ENCODE data around the gene PEPD.
"Not testable (repeated sequence)": the region's sequence is repeated elsewhere in the genome, so short reads cannot be mapped to it uniquely, and the experiment has no call there.

Gene PEPD

DNA sequence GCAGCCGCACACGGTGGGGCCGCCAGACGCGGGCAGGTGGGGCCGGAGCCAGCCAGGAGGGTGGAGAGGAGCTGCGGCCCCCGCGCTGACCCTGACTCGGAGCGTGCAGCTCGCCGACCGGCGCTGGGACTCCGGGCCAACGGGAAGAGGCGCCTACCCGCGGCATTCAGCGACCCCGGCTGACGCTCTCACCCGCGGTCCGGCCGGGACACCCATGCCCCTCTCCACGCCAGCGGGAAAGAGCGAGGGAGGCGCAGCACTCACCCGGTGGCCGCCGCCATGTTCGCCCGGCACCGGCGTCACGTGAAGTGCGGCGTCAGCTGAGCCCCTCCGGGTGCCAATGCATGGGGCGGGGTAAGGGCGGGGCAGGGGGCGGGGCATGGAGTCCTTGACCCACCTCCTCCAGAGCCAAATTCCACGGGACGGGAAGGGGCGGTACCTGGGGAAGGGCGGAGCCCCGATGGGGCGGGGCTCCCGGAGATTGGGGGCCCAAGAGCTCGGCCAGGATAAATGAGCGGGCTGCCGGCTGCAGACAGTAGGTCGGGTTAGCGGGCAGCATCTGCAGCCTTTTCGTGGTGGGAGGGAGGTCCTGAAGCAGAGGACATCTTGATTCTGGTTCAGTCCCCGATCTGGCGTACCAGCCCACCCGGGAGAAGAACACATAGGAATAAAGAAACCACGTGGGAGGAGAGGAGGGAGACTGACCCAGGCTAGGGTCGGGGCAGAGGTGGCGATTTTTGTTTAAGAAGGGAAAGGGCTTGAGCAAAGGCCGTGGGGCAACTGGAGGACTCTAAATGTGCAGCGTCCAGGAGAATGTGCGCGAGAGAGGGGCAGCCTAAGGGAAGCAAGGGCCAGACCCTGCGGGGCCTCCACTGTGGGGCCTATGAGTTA is at the start of gene PEPD:
Gene PEPD, minus strand, starts transcription at position 312 of the 891 bp plus-strand sequence. Its CDS starts 31 bp downstream, at position 281.
- Histone ChIP-seq H3K27ac (peak within 1 kb of the TSS; percentile 62 to 77), H3K9me3 (no peaks in the 10 kb centered on the region), H3K4me3 (peak within 1 kb of the TSS; percentile 74 to 97), H3K4me1 (peaks cover 0 to 19% (median 15%) of the 10 kb centered on the region in 4 donors), H3K36me3 (peaks cover 0 to 6% (median 0%) of the 10 kb centered on the region in 3 donors), H3K27me3 (peaks cover 0 to 9% of the 10 kb centered on the region in 2 donors)
- intact Hi-C loops (cut with DNase I; ENCODE audit: low total_unique reads) = no loop called here
- TF ChIP-seq, protein P1, sequence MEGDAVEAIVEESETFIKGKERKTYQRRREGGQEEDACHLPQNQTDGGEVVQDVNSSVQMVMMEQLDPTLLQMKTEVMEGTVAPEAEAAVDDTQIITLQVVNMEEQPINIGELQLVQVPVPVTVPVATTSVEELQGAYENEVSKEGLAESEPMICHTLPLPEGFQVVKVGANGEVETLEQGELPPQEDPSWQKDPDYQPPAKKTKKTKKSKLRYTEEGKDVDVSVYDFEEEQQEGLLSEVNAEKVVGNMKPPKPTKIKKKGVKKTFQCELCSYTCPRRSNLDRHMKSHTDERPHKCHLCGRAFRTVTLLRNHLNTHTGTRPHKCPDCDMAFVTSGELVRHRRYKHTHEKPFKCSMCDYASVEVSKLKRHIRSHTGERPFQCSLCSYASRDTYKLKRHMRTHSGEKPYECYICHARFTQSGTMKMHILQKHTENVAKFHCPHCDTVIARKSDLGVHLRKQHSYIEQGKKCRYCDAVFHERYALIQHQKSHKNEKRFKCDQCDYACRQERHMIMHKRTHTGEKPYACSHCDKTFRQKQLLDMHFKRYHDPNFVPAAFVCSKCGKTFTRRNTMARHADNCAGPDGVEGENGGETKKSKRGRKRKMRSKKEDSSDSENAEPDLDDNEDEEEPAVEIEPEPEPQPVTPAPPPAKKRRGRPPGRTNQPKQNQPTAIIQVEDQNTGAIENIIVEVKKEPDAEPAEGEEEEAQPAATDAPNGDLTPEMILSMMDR (IDR thresholded peaks at IDR 0.05) = peak in 1 of 2 experiments; percentile 17
- peak; percentile 86 to 95 for DNase-seq

DNA sequence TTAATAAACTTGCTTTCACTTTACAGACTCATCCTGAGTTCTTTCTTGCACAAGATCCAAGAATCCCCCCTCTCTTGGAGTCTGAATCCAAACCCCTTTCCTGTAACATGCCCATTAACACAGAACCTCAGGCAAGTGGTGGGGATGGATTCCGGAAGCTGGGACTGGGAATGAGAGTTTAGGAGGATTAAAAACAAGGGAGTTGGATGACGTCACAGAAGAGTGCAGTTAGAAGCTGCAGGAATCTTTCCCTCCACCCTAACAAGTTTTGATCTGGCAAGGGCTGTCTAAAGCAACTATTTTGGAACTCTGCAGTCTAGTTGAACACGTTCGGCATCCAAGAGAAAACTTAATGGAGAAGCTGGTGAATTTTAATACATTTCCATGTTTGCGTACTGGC is 48.2 kb upstream of the PEPD start:
- no peaks in the 10 kb centered on the region for H3K4me1 ChIP-seq
- DNase-seq = no peak
- H3K27ac ChIP-seq = no peak overlapping the region
- H3K27me3 ChIP-seq = peaks cover 0 to 5% of the 10 kb centered on the region in 2 donors
- intact Hi-C loops (cut with DNase I; ENCODE audit: low total_unique reads) = no loop called here
- H3K4me3 ChIP-seq = no peak overlapping the region
- TF ChIP-seq, protein P1 (IDR thresholded peaks at IDR 0.05) = no peak
- peaks cover 0 to 10% (median 3%) of the 10 kb centered on the region in 3 donors for H3K9me3 ChIP-seq
- H3K36me3 ChIP-seq = no peaks in the 10 kb centered on the region

DNA sequence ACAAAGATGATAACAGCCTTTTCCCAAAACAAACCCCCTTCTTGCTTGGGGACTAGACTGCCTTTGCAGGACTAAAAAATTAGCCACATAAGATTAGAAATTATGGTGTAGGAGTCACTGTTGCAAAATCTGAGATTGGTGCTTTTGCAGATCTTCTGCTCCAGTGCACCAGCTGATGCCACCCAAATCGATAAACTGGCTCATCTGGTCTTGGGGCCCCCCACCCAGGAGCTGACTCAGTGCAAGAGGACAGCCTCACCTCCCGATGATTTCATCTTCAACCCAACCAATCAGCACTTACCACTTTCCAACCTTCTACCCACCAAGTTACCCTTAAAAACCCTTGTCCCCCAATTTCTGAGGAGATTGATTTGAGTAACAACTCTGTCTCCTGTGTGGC is 47.1 kb upstream of the PEPD start:
- Histone ChIP-seq H3K4me3 (no peak overlapping the region), H3K4me1 (no peaks in the 10 kb centered on the region), H3K36me3 (no peaks in the 10 kb centered on the region), H3K27me3 (peaks cover 0 to 9% of the 10 kb centered on the region in 2 donors), H3K27ac (no peak overlapping the region), H3K9me3 (peaks cover 0 to 2% (median 0%) of the 10 kb centered on the region in 3 donors)
- intact Hi-C loops (cut with DNase I; ENCODE audit: low total_unique reads) = no loop called here
- DNase-seq = no peak
- TF ChIP-seq, protein P1 (IDR thresholded peaks at IDR 0.05) = no peak

DNA sequence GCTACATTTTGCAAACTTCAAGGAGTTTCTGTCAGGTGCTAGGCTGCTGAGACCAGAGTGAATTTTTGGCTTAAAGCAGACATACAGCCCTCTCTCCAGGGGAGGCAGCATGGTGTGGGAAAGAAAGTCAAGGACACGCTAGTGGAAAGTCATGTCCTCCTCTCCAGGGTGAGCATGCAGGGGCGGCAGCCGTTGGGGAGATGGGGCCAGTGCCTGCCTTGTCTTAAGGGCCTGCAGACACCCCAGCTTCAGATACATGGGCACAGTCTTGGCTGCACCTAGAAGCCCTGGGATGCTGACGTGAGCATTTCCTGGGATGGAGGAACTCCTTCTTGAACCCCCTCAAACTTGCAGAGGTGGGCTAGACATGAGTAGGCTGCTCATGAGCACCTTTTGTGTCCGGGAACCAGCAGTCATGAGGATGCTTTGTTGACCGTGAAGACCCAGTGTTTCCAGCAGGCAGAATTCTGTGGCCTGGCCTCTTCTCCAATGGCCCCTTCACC is 43.3 kb upstream of the PEPD start:
- no peaks in the 10 kb centered on the region for H3K36me3 ChIP-seq
- H3K4me3 ChIP-seq = no peak overlapping the region
- intact Hi-C loops (cut with DNase I; ENCODE audit: low total_unique reads) = no loop called here
- no peaks in the 10 kb centered on the region for H3K9me3 ChIP-seq
- no peaks in the 10 kb centered on the region for H3K4me1 ChIP-seq
- peaks cover 0 to 20% of the 10 kb centered on the region in 2 donors for H3K27me3 ChIP-seq
- H3K27ac ChIP-seq = no peak overlapping the region
- TF ChIP-seq, protein P1 (IDR thresholded peaks at IDR 0.05) = no peak
- no peak for DNase-seq

DNA sequence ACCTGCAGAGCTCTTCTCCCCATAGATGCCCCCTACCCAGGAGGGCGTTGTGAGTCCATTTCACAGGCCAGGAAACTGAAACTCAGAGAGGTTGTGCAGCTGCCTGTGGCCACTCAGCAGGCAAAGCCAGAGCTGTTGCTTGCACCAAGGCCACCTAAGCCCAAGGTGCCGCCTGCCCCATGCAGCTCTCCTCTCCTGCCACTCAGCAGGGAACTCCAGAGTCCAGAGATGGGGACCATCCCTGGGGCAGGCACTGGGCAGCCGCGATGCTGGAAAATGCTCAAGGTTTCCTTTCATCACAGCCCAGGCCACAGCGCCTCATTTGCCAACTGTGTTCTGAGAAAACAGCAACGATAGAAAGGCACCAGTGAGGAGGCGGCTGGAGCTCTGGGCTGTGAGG is 41.0 kb upstream of the PEPD start:
- Histone ChIP-seq H3K36me3 (no peaks in the 10 kb centered on the region), H3K27me3 (peaks cover 0 to 23% of the 10 kb centered on the region in 2 donors), H3K4me1 (no peaks in the 10 kb centered on the region), H3K4me3 (no peak overlapping the region), H3K27ac (no peak overlapping the region), H3K9me3 (no peaks in the 10 kb centered on the region)
- TF ChIP-seq, protein P1 (IDR thresholded peaks at IDR 0.05) = no peak
- DNase-seq = peak in 1 of 2 donors; percentile 43
- intact Hi-C loops (cut with DNase I; ENCODE audit: low total_unique reads) = no loop called here

DNA sequence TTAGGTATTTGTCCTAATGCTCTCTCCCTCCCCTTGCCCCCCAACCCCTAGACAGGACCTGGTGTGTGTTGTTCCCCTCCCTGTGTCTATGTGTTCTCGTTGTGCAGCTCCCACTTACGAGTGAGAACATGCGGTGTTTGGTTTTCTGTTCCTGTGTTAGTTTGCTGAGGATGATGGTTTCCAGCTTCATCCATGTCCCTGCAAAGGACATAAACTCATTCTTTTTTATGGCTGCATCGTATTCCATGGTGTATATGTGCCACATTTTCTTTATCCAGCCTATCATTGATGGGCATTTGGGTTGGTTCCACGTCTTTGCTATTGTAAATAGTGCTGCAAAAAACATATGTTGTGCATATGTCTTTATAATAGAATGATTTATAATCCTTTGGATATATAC is 40.1 kb upstream of the PEPD start:
- H3K27ac ChIP-seq; DNase-seq; H3K4me3 ChIP-seq; H3K36me3 ChIP-seq; H3K9me3 ChIP-seq; H3K4me1 ChIP-seq; intact Hi-C loops (cut with DNase I; ENCODE audit: low total_unique reads): not testable (repeated sequence)
- H3K27me3 ChIP-seq = peaks cover 0 to 18% of the 10 kb centered on the region in 2 donors
